GM12892 (cell line): Measurements from ENCODE around the gene MTX1.

Source experiments
- POLR2A ChIP-seq: IDR thresholded peaks from 2 replicates; pipeline ENCODE4 v1.6.1; 2011; ENCODE audit warnings: low read depth, low read length, control low read depth
- POLR2AphosphoS5 ChIP-seq: IDR thresholded peaks from 2 replicates; pipeline ENCODE4 v1.6.1; 2011; ENCODE audit warnings: low read depth, low read length, control low read depth

DNA sequence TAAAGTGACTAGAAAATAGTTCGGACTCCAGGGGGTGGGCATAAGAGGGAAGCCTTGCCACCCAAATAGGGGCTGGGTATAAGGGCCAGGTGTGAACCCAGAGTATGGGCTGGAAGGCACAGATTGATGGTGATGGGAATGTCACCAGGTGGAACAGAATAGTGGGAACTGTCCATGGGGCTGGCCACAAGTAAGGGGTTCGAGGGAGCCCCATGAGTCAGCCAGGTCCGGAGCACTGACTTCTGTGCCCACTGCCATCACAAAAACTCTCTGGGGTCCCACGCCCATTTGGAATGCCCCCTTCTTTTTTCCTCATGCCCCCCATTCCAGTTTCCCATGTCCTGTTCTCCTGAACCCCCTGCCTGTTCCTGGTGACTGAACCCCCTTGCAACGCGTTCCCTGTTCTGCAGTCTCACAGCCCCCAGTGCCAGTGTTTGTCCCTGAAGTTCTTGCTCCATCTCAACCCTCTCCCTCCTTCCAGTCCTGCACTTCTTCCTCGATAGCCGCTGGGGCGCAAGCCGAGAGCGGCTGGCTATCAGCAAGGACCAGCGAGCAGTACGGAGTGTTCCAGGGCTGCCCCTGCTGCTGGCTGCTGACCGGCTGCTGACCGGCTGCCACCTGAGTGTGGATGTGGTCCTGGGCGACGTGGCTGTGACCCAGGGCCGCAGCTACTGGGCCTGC is 27.0 kb upstream of the MTX1 start:
- TF ChIP-seq POLR2A (no peak), POLR2AphosphoS5 (no peak)
